Vagina (tissue), 2 donors: ENCODE measurements around the gene CIAPIN1. TPM values are rescaled to one million over a fixed set of nuclear protein-coding genes. Genes with fewer than 3 reads are reported as not detected.

Source experiments
- DNase-seq, 2 donors: peaks; one replicate each; pipeline ENCODE4 v3.0.0-alpha.2; 2017; ENCODE audit errors: extremely low spot score in 2 of 2
- H3K27ac ChIP-seq: fragments of 200-600 bp; sonication (generic); one replicate; pipeline ENCODE4 v1.5.1; 2019
- H3K27me3 ChIP-seq: fragments of 200-600 bp; sonication (generic); one replicate; pipeline ENCODE4 v1.5.1; 2019
- H3K36me3 ChIP-seq, 2 donors: fragments of 200-600 bp; sonication (generic); one replicate each; pipeline ENCODE4 v1.5.1; 2017 to 2019
- H3K4me1 ChIP-seq: fragments of 200-600 bp; sonication (generic); one replicate; pipeline ENCODE4 v1.5.1; 2019
- H3K4me3 ChIP-seq, 2 donors: fragments of 200-600 bp; sonication (generic); 1 replicate in 1 of 2; 2 replicates in 1 of 2; pipeline ENCODE4 v1.5.1; 2016 to 2019
- H3K9me3 ChIP-seq: fragments of 200-600 bp; sonication (generic); one replicate; pipeline ENCODE4 v1.5.1; 2019
- CTCF ChIP-seq, 3 experiments: fragments of 450-650 bp in 2 of 3; fragments of 200-600 bp in 1 of 3; sonication (generic) in 1 of 3; IDR thresholded peaks; one replicate each; pipeline ENCODE4 v1.5.1; 2017 to 2019; ENCODE audit warnings: antibody characterized with exemption in 3 of 3, mild to moderate bottlenecking in 2 of 3, moderate library complexity in 2 of 3
- POLR2A ChIP-seq, 2 donors: fragments of 450-650 bp; IDR thresholded peaks; one replicate each; pipeline ENCODE4 v1.6.1; 2017; ENCODE audit warnings: antibody characterized with exemption in 2 of 2, mild to moderate bottlenecking in 2 of 2, moderate library complexity in 2 of 2
- POLR2AphosphoS5 ChIP-seq, 2 donors: sonication (generic); formaldehyde crosslinking; IDR thresholded peaks; one replicate each; pipeline ENCODE4 v1.9.0; 2017; ENCODE audit warnings: antibody characterized with exemption in 2 of 2, mild to moderate bottlenecking in 2 of 2, low read depth in 1 of 2; ENCODE audit not compliant: insufficient read depth in 1 of 2
- intact Hi-C: fragments of 100-400 bp; cut with DNase I; formaldehyde crosslinking; loops from one replicate; pipeline ENCODE4 v1.15.1; 2023
- total RNA-seq: library from RNA; depleted of rRNA; stranded (reverse); fragments of >200 nt; gene quantifications from one replicate; pipeline ENCODE4 v1.2.3, GENCODE V29; 2016

CIAPIN1 gene
- total RNA-seq, 1 donor from 2014 or later, result 28.0 TPM

GRCh38 chr16:57389087-57389468 is 58.1 kb downstream of the CIAPIN1 start:
- Histone ChIP-seq H3K27ac (no peak overlapping the region), H3K4me3 (no peak overlapping the region), H3K27me3 (no peaks in the 10 kb centered on the region), H3K4me1 (peaks cover 28% of the 10 kb centered on the region), H3K36me3 (no peaks in the 10 kb centered on the region), H3K9me3 (no peaks in the 10 kb centered on the region)
- intact Hi-C loops, result no loop called here
- no peak for DNase-seq
- TF ChIP-seq POLR2A (IDR thresholded peaks at IDR 0.05) (no peak), CTCF (IDR thresholded peaks at IDR 0.05) (no peak), POLR2AphosphoS5 (IDR thresholded peaks at IDR 0.05; ENCODE audit: insufficient read depth in 1 of 2, low read depth in 1 of 2) (no peak)

- Histone ChIP-seq H3K27ac (no peak overlapping the region), H3K4me3 (no peak overlapping the region), H3K9me3 (no peaks in the 10 kb centered on the region), H3K36me3 (no peaks in the 10 kb centered on the region), H3K27me3 (no peaks in the 10 kb centered on the region), H3K4me1 (peaks cover 32% of the 10 kb centered on the region)
- TF ChIP-seq CTCF (IDR thresholded peaks at IDR 0.05) (no peak), POLR2A (IDR thresholded peaks at IDR 0.05) (no peak), POLR2AphosphoS5 (IDR thresholded peaks at IDR 0.05; ENCODE audit: insufficient read depth in 1 of 2, low read depth in 1 of 2) (no peak)
- intact Hi-C loops, result no loop called here
- DNase-seq, result no peak
These were observed 58.7 kb downstream of the CIAPIN1 start for GRCh38 chr16:57388359-57389086.

- TF ChIP-seq CTCF (IDR thresholded peaks at IDR 0.05), result no peak
- TF ChIP-seq POLR2A (IDR thresholded peaks at IDR 0.05), result no peak
- no peak for TF ChIP-seq POLR2AphosphoS5 (IDR thresholded peaks at IDR 0.05; ENCODE audit: insufficient read depth in 1 of 2, low read depth in 1 of 2)
- intact Hi-C loops, result no loop called here
These were observed 59.4 kb downstream of the CIAPIN1 start for GRCh38 chr16:57387598-57388354.

GRCh38 chr16:57386381-57386951 is 60.7 kb downstream of the CIAPIN1 start:
- Histone ChIP-seq H3K4me1 (peaks cover 35% of the 10 kb centered on the region), H3K36me3 (no peaks in the 10 kb centered on the region), H3K9me3 (no peaks in the 10 kb centered on the region), H3K27me3 (no peaks in the 10 kb centered on the region), H3K27ac (no peak overlapping the region), H3K4me3 (no peak overlapping the region)
- DNase-seq, result no peak
- TF ChIP-seq CTCF (IDR thresholded peaks at IDR 0.05) (no peak), POLR2AphosphoS5 (IDR thresholded peaks at IDR 0.05; ENCODE audit: insufficient read depth in 1 of 2, low read depth in 1 of 2) (no peak), POLR2A (IDR thresholded peaks at IDR 0.05) (no peak)
- intact Hi-C loops, result no loop called here

More at GRCh38 chr16:57387598-57388354, 59.4 kb downstream of the CIAPIN1 start:
- no peaks in the 10 kb centered on the region for H3K9me3 ChIP-seq
- H3K4me1 ChIP-seq, result peaks cover 35% of the 10 kb centered on the region
- DNase-seq, result no peak
- no peaks in the 10 kb centered on the region for H3K36me3 ChIP-seq
- H3K27ac ChIP-seq, result no peak overlapping the region
- H3K27me3 ChIP-seq, result no peaks in the 10 kb centered on the region
- no peak overlapping the region for H3K4me3 ChIP-seq
